ENCODE results near the gene ERBB3.

Gene ERBB3

DNA sequence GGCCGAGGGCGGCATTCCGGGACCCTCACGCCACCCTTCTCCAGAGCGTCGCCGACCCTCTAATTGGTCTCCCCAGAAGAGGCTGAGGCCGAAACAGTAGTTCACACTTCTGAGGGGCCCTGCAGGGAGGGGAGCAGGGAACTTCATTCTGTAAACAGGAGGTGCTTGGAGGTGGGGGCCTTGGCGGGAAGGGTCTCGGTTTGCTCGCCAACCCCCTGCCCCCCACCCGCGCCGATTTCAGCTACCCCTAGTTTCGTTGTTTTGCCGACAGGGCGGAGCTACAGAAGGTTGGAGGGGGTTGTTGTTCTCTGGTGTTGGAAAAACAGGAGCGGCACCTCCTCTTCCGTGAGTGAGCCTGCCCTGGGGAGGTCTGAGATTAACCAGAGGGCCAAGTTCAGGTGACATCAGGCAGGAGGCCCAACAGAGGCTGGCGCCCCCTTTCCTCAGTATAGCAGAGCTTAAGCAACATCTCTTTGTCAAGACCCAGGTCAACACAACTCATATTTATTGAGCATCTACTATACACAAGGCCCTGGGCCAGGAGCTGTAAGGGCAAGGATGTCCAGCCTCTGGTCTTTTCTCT is 682 bp downstream of the ERBB3 start:
- peak overlapping the region; percentile 76 for H3K4me3 ChIP-seq
- H3K27ac ChIP-seq = peak overlapping the region in 1 of 2 donors; percentile 81
- TF ChIP-seq, protein P1, sequence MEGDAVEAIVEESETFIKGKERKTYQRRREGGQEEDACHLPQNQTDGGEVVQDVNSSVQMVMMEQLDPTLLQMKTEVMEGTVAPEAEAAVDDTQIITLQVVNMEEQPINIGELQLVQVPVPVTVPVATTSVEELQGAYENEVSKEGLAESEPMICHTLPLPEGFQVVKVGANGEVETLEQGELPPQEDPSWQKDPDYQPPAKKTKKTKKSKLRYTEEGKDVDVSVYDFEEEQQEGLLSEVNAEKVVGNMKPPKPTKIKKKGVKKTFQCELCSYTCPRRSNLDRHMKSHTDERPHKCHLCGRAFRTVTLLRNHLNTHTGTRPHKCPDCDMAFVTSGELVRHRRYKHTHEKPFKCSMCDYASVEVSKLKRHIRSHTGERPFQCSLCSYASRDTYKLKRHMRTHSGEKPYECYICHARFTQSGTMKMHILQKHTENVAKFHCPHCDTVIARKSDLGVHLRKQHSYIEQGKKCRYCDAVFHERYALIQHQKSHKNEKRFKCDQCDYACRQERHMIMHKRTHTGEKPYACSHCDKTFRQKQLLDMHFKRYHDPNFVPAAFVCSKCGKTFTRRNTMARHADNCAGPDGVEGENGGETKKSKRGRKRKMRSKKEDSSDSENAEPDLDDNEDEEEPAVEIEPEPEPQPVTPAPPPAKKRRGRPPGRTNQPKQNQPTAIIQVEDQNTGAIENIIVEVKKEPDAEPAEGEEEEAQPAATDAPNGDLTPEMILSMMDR (IDR thresholded peaks at IDR 0.05) = no peak
- no peak for DNase-seq (ENCODE audit: low spot score)

DNA sequence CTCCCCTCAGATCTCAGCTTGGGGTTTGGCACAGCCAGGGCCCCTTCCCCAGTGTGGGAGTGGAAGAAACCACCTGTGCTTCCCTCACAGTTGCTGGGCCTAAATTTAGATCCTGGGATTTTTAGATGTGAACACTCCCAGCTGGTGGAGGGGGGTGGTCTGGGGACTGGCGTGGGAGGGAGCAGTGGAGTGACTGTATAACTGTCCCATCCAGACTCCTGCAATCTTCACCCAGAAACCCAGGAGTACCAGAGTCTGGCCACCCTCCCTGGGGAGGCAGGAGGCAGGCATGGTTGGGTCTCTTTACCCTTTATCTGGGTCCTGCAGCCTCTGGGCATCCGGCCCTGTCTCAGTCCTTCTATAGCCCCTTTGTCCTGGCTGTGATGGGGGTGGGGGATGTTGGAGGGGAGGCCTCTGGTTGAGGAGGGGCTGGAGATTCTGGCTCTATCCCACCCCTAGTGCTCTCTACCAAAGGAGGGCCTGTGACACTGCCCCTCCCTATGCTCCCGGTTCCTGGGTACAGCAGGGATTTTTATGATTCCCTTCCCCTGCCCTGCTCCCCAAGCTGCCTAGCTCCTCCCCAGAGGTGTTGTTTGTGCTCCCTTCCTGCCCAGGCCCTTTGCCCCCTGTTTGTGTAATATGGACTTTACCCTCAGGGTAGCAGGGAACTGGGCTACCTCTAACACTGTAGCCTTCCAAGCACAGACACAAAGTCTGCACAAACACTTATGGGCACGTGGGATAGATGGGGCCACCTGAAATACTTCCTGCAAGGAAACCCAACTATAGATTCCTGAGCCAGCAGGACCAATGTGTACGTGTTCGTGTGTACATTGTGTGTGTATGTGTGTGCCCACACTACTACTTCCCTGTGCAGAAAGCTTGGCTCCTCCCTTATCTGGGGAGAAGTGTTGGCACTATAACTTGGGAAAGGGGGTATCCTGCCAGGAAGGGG is 1.7 kb downstream of the ERBB3 start:
- TF ChIP-seq, protein P1 (IDR thresholded peaks at IDR 0.05) = no peak
- no peak overlapping the region for H3K27ac ChIP-seq
- peak overlapping the region; percentile 76 for H3K4me3 ChIP-seq
- DNase-seq (ENCODE audit: low spot score) = no peak

DNA sequence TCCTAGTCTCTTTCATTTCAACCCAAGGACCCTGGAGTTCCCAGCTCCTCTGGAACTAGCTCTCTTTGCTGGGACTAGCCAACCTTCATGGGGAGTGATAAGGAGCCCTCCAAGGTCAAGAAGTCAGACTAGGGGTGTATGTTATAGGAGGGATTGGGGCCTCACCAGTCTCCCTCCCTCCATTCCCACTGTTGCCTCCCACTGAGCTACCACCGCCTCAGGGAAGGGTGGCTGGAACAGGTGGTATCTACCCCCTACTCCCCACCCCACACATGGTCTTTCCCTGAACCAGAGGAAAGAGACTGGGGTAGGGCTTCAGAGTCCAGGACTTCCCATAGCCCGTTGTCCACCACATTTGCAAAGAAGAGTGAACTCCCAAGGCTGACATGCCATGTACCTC is 2.4 kb downstream of the ERBB3 start:
- Histone ChIP-seq H3K27ac (no peak overlapping the region), H3K4me3 (no peak overlapping the region)

DNA sequence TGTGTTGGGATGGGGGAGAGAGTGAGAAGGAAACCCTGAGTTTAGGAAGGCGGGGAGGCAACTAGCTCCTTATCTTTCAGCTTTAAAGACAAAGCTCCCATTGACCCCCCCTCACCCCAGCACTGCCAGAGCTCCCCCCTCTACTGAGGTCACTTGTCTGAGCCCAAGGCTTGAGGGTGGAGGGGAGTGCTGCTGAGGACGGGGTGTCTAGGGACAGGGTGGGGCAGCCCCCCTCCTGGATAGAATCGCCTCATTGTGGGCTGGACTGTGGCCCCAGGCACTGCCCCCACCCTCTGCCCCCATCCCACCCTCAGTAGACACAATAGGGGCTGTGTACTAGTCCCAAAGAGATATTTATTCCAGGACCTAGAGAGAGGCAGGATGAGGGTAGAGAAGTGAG is 3.0 kb downstream of the ERBB3 start:
- Histone ChIP-seq H3K27ac (peak overlapping the region in 1 of 2 donors; percentile 16), H3K4me3 (no peak overlapping the region)
- TF ChIP-seq, protein P1 (IDR thresholded peaks at IDR 0.05) = no peak
- no peak for DNase-seq (ENCODE audit: low spot score)

More for the DNA sequence above, 2.4 kb downstream of the ERBB3 start:
- TF ChIP-seq, protein P1 (IDR thresholded peaks at IDR 0.05) = no peak
- DNase-seq (ENCODE audit: low spot score) = no peak

DNA sequence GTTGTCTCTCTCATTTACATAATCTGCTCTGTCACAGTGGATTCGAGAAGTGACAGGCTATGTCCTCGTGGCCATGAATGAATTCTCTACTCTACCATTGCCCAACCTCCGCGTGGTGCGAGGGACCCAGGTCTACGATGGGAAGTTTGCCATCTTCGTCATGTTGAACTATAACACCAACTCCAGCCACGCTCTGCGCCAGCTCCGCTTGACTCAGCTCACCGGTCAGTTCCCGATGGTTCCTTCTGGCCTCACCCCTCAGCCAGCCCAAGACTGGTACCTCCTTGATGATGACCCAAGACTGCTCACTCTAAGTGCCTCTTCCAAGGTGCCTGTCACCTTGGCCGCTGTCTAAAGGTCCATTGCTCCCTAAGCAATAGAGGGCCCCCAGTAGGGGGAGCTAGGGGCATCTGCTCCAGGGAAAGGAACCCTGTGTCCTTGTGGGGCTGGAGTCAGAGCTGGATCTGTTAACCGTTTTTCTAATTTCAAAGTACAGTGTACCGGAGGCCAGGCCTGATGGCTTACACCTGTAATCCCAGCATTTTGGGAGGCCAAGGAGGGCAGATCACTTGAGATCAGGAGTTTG is 5.1 kb downstream of the ERBB3 start:
- TF ChIP-seq, protein P1 (IDR thresholded peaks at IDR 0.05) = no peak
- Histone ChIP-seq H3K4me3 (no peak overlapping the region), H3K27ac (no peak overlapping the region)
- DNase-seq (ENCODE audit: low spot score) = no peak

DNA sequence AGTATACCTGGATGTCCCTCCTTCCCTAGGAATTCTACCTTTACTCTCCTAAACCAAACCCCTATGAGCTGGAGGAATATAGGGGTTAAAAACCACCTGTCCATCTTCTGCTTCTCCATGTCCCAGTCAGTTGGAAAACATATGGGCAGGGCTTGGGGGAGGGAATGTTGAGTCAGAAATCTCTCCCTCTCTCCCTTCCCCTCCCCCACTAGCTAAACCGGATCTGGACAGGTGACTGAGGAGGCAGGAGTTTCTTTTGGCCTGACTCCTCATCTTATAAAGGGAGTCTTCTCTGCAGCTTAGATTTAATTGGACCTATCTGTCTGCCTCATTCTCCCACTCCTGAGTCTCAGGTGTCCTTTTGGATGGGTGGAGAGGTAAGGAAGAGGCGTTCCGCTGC is 6.1 kb downstream of the ERBB3 start:
- H3K27ac ChIP-seq = no peak overlapping the region
- TF ChIP-seq, protein P1 (IDR thresholded peaks at IDR 0.05) = no peak
- no peak overlapping the region for H3K4me3 ChIP-seq
- DNase-seq (ENCODE audit: low spot score) = no peak
